Measurements from ENCODE around the gene SBF2.
A peak's percentile ranks its signal among the peaks of the same experiment; 100 is the strongest.

Gene SBF2

DNA sequence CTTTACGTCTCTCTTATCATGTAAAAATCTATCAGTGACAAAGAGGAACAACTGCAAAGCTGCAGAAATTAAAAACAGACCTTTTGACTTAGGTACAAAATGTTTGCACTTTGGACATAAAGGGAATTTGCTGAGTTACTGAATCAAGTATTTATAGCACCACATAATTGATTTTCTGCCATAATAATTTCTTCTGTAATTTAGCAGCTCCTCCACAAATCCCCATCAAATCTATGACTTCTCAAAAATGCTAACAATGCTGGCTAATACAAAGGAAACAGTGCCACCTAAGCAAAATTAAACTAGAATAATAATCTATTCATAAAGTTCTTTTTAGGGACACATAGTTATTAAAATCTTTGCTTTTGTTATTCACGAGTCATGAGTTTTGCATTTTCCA, 415.1 kb downstream of the SBF2 start:
- no peak for DNase-seq

DNA sequence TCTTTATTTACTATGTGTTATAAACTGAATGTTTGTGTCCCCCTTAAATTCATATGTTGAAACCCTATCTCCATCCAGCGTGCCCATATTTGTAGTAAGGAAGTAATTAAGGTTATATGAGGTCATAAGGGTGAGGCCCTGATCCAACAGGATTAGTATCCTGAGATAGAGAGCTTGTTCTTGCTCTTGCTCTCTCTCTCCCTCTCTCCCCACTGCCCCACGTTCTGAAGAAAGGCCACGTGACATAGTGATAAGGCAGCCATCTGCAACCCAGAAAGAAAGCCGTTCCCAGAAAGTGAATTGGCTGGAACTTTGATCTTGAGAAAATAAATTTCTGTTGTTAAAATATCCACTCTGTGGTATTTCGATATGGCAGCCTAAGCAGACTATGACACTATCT, 417.7 kb downstream of the SBF2 start:
- no peak for DNase-seq

DNA sequence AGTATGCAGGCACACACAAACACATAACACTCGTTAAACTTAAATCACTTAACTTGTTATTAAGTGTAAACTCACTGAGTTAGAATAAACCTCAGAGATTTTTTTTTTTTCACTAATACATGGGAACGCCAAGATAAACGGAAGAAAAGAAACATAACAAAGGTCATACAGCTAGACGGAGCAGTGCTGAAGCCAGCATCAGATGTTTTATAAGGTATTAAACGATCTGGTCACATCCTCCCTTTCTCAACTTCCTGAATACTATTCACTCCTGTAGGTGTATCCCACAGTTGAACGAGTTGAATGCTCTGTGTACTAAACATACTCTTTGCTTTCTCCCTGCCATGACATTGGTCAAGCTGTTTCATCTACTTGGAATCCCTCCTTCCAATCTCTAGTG, 418.2 kb downstream of the SBF2 start:
- DNase-seq: no peak

DNA sequence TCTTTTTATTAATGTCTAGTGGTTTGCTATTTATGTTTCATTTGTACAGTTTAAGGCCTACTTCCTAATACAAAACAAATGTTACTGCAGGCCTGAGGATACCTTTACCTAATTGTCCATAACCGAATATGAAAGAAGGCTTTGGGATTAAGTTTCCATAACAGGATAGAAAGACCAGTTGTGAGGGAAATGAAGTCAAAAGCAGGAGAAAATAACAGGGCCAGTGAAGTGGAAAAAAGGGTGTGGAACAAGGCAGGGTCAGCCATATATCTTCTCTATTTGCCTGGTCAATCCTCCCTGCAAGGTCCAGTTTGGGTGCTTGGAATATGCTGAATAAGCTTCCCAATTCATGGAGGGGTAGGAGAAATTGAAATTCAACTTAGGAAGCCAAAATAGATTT, 418.6 kb downstream of the SBF2 start:
- DNase-seq: no peak

DNA sequence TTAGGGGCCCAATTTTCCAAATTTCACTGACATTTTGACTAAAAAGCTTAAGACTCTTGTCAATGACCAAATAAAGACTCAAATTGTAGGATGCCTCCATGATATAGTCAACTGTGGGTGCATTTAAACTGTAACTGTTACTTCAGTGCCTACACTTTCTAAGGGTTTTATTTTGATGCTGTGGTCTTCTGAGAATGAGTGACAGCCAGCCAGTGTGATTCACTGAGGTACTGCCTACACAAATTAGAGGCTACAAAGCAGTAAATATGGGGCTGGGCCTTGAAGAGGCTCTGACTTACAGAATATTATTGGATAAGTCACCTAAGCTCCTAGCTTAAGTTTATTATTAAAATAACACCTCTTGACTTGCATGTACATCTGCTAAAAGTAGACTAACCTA, 419.6 kb downstream of the SBF2 start:
- no peak for DNase-seq

DNA sequence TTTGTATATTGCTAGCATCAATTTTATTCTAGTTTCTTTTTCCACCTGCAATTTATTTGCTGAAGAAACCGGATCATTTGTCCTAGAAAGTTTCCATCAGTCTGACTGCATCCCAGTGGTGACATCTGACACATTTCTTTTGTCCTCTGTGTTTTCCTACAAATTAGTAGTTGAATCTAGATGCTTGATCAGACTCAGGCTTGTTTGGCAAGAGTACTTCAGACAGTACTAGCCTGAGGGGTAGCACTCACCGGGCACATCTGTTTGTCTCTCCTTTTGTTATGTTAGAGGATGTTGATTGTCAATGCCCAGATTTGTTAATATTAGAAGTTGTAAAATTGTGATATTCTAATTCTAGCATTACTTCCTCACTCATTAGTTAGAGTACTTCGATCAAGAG, 425.4 kb downstream of the SBF2 start:
- DNase-seq: peak; percentile 16

DNA sequence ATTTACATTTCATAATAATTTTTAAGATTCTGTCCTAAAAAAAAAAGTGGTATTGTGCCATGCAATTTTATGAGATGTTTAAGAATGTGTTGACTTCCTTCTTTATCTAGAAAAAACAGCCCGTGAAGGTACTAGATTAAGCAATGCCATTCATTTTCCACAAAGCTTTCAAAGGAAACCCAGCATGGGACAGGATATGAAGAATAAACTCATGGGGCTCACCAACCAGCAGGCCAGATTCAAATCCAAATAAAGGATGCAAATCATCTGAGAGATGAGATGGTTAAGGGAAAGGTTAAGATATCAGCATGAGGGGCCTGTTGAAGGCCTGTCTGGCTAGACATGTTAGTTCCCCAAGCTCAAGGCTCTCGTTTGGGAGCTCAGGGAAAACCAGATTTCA, 431.0 kb downstream of the SBF2 start:
- DNase-seq: no peak

DNA sequence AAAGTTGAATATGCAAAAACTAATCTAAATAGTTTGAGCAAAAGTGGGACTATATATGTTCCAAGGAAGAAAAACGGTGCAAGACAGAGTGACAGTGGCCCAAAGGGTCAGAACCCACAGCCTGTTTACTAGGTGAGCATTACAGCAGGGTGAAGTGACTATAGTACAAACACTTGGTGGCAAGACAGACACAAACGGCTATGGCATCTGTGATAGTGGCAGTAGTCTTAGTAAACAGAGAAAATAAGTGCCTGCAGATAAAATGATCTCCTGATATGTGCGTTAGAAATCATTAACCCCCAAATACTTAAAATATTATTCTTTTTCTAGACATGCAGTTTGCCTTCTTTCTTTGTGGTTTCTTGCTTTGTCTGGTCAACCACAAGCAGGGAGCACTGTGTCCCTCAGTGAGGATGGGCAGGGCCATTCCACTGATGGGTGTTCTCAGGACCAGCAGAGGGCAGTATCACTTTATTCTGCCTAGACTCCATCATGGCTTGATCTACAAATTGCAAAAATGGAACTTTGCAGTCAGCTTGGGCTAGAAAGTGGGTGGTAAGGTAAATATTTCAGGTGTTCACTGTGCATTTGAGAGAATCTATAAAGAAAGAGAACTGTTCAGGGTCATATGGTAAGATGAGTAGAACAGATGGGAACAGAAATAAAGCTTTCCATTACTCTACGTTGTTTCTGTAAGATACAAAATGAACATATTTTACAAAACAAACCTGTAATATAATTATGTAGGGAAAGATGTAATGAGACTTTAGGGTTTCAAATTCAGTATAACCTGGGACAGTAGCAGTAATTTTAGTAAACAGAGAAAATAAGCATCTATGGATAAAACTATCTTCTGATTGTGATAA, 431.9 kb downstream of the SBF2 start:
- DNase-seq: no peak

DNA sequence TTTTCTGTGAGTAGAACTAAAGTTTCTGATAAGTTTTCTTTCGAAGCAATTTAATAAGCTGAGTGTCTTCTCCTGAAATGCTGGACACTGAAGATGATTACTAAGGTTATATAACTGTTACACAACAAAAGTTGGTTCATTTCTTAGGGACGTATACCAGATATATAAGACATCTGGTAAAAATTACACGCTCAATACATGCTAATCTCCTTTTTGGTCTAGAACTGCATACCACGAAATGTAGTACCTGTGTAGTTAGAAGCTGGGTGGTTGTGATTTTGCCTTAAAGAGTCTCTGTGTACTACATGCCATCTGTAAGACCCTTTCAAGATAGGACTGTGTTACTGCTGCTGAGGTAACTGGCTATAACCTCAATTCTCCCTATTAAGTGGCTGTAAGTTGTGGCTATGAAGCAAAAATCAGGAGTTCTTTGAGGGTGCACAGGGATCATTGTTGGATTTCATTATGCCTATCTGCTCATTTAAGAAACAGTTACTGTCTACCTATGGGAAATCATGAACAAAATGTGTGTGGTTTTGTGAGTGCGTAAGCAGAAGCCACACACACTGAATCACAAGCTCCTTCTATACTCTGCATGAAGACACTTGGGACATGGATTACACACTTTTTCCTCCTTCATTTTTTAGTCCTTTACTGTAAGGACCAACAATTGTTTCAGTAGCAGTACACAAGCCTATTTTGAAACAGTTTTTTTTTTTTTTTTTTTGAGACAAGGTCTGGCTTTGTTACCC, 434.3 kb downstream of the SBF2 start:
- DNase-seq: no peak

DNA sequence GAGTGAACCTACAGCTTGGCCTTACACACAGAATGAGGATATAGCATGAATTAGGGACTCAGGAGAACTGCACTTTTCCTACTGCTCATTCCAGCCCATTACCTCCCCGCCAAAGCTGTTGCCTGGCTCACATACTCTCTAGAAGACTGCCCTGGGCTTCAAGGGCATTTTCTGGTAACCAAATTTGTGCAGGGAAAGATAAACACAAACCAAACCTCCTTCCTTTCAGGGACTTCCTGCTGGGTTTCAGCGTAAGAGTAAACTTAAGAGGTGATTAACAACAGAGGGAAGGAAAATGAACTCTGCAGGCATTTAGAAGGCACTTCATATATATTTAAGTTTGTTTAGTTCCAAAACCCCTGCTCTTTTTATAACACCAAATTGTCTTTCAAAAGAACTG, 435.2 kb downstream of the SBF2 start:
- peak; percentile 9 for DNase-seq

DNA sequence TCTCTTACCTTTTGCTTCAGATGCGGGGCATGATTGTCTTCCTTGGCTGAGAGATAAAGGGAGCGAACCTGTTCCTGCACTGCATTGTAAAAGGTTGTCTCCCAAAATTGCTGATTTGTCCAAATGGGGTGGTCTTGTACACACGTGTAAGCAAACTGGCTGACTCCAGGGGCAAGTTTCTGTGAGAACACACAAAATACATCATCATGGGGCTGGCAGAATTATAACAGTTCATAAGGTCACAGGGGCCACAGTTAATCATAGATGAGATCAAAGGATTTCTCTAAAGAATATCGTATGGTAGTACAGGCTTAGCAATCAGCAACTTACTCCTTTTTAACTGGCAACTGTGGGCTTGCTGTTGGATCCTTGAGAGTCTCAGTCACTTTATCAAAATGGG, 435.8 kb downstream of the SBF2 start:
- no peak for DNase-seq

DNA sequence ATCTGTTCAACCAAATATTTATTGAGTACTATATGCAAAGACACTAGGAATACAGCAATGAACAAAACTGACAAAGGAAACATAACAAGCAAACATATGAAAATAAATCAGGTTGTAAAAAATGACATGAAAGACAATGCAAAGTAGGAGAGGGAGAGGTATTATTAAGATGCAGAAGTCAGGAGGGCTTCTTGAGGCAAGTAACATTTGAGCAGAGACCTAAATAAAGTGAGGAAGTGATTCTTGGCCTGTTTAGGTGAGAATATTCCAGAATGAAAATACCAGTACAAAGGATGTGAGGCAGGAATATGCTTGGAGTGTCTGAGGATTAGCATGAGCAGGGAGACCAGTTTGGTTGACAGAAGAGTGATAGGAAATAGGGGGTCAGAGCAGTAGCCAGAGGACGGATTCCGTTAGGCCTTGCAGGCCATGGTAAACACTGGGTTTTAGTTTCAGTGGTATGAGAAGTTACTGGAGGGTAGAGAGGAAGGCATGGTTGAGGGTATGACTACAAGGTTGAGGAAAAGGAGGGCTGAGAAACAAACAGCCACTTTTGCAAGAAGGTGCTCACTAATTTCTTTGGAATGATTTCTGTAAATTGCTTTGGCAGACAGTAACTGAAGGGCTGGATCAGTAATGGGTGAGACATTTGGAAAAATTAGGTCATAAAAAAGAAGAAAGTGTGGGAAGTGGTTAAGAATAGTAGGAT, 438.3 kb downstream of the SBF2 start:
- no peak for DNase-seq

DNA sequence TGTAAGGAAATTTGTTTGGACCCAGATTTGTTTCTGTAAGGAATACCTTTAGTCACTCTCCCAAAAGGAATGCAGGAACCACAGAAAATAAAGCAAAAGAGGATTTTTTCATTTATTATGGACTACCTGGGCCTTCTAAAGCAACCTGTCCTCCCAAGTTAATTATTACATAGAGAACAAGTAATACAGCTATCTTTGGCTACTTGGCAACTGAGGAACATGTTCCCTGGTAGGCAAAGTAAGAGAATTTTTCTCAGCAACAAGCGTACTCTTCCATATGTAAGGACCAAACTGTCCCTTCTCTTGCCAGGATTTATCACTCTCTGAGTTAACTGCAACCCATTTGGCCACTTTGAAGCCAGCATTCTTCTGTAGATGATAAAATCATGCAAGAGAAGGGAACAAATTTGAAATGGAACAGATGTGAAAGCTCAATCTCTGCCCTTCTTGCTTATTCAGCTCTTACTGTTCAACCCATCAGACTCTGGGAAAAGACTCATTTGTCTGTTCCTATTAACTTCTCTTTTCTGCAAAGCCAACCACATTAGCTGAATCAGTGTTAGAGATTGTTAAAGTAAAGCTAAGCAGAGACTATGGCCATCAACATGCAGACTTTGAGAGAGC, 440.0 kb downstream of the SBF2 start:
- DNase-seq: no peak

DNA sequence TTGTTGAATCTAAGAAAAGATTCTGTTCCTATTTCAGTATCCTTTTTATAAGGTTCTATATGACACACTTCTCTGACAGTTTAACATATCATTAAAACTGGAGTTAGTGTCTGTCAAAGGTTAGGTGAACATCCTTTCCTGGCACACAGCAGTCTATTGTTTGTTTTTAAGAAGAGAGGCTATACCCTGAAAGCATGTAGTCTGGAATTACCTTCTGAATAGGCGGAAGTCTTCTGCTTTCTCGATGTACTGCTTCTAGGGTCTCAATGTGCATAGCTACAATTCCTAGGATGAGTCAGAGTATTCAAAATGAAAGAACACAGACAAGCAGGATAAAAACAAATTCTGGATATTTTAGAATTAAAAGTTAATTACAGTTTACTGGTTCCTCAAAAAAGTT, 441.6 kb downstream of the SBF2 start:
- no peak for DNase-seq

DNA sequence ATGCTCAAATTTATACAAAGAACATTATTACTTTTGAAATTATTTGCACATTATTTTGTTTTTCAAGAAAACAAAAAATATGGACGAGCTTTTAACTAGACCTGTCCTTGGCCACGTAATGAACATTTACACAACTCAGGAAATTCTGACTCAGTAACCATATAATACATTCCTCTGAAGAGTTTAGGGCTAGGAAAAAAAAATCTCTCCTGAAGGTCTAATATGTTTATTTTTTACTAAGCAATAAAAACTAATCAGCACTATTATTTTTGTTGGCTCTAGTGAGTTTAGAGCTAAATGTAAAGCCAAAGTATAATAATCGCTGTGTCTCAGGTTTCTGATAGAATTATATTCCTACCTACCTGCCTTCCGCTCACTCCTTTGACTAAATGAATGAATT, 442.7 kb downstream of the SBF2 start:
- DNase-seq: no peak

DNA sequence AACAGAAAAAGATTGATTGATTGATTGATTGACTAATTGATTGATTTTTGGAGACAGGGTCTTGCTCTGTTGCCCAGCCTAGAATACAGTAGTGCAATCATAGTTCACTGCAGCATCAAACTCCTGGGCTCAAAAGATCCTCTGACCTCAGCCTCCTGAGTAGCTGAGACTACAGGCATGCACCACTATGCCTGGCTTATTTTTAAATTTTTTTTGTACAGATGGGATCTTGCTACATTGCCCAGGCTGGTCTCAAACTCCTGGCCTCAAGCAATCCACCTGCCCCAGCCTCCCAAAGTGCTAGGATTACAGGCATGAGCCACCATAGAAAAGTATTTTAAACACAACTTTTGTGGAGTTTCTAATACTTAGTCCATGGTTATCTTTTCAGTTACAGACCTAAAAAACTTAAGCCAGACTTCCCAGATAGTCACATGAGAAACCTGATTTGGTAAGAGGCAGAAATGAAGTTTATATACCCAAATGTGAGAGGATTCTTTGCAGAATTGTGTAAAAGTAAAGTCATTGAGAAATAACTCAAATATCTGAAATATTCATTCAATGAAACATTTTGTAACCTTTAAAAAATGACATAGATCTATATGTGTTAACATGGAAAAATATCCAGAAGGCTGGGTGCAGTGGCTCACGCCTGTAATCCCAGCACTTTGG, 443.7 kb downstream of the SBF2 start:
- DNase-seq: no peak

DNA sequence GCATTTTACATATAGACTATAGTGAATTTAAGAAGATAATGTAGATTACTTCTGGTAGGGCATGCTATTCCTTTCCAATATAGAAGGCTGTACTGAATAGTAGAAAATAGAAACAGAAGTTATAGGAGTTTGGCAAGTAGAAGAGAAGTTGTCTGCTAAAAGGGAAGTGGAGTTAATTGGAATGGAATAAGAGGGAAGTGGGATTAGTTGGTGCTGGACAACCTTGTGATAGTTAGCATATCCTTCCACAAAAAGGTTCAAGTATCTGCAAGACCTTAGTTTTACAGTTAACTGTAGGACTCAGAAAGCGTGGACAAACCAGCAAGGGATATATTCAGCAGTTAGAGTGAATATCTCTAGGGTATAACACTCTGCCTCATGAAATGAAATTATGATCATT, 444.6 kb downstream of the SBF2 start:
- no peak for DNase-seq

DNA sequence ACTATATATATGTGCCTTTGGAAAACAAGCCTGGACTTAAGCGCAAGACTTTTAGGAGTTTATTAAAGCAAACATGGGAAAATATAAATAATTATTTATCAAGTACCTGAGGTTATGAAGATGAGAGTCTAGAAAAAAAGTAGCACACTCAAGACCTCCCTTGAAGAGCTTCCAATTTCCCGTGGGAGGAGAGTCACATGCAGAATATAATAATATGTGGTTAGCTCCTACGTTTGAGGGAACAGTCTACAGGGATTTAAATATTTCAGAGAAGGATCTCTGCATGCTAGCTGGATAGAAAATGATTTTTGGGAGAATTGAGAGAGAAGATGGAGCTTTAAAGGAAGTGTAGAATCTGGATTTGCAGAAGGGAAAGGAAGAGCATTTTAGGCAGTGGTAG, 446.4 kb downstream of the SBF2 start:
- no peak for DNase-seq

DNA sequence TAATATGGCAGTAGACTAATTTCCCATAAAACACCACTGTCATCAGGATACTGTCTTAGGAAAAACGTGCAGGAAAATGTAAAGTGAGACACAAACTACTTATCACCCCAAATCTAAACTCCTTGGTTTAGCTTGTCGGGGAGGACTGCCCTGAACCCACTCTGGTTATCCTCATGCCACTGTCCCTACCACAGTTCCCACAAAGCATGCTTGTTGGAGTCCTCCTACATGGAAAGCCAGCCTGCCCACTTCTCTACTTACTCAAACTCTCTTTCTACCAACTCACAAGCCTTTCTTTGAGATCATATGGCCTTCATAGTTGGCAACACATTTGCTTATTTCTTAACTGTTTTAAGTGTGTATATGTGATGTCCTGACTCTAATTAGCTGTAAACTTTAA, 451.1 kb downstream of the SBF2 start:
- DNase-seq: no peak

DNA sequence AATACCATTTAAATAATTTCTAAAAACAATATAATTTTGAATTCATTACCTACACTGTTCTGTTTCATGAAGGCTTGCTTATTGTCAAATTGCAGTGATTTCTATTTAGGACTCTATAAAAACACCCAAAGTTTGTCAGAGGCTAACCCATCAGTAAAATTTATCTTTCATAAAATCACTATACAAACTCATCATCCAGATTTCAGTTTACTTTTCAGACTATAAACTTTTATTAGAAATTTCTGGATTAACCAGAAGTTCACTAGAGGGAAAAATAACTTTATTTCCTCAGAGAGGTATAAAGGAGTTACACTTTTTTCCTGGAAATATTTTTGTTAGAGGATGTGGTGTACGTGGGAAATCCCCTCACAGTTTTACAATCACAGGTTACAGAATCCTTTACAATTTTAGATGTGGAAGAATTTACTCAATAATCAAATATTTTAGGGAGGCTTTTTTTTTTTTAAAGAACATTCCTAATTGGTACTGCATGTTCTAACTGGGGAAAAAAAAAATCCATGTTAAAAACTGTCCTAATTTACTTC, 453.5 kb downstream of the SBF2 start:
- DNase-seq: no peak

DNA sequence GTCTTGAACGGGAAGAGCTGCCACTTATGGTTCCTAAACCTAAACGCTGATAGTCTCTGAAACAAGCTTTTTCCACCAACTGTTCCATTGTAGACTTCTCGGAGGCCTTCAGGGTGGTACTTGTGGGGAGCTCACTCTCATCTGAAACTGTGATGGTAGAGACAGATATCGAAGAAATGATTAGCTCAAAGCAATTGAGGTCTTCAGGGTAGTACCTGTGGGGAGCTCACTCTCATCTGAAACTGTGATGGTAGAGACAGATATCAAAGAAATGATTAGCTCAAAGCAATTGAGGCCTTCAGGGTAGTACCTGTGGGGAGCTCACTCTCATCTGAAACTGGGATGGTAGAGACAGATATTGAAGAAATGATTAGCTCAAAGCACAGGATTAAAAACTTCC, 454.5 kb downstream of the SBF2 start:
- DNase-seq: no peak

DNA sequence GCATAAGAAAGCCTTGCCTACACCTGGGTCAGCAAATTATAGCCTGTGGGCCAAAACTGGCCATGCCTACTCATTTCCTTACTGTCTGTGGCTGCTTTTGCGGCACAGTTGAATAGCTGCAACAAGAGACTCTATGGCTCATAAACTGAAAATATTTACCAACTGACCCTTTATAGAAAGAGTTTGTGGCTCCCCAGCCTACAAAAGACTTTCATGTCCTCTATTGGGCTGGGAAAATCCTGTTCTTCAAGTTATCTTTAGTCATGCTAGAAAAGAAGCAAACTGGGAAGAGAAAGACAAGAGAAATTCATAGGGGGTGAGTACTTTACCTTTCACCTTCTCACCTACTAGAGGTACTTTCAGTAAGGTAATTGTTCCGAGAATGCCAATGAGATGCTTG, 455.1 kb downstream of the SBF2 start:
- DNase-seq: no peak

DNA sequence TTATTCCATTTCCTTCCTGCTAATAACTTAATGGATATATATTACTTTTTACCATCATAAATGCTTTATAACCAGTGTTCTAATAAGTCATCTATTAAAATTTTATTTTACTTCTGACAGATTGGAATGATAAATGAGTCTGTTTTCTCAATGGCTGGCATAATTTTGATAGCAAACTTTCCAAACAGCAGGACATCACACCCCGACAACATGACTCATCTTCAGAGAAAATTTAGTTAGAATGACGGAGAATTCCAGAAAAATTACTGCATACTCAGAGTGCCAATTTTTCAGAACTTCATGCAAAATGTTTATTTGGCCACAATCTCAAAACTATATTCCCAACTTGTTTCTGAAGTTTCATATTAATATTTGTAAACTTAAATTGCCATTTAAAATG, 455.8 kb downstream of the SBF2 start:
- DNase-seq: no peak
